HTR-8/SVneo (cell line): ENCODE measurements around the gene COG2.
"Not testable (repeated sequence)": the region's sequence is repeated elsewhere in the genome, so short reads cannot be mapped to it uniquely, and the experiment has no call there.

Experiments used
- DNase-seq: peaks from one replicate; pipeline ENCODE4 v3.0.0; 2011; ENCODE audit warnings: low spot score, mixed read lengths; ENCODE audit not compliant: insufficient read length
- FAIRE-seq: peaks from 2 replicates; lab custom pipeline; 2011; peaks lifted over from hg19 to GRCh38; lab: Jason Lieb, UNC

Gene COG2

GRCh38 chr1:230642263-230642959 lies at the start of gene COG2:
Gene COG2 (plus strand): TSS chr1:230642481. CDS start chr1:230642607, 126 bp downstream.
- DNase-seq: peak; percentile 94
- peak; percentile 92 for FAIRE-seq

- no peak for FAIRE-seq
Observed at GRCh38 chr1:230592848-230593414, 49.4 kb upstream of the COG2 start.

GRCh38 chr1:230594214-230594773 lies 48.0 kb upstream of the COG2 start:
- FAIRE-seq: no peak

More at GRCh38 chr1:230592848-230593414, 49.4 kb upstream of the COG2 start:
- DNase-seq: no peak

GRCh38 chr1:230595181-230595580 lies 47.1 kb upstream of the COG2 start:
- no peak for DNase-seq
- no peak for FAIRE-seq

More at GRCh38 chr1:230594214-230594773, 48.0 kb upstream of the COG2 start:
- DNase-seq: no peak

- DNase-seq (no peak), FAIRE-seq (no peak)
Observed at GRCh38 chr1:230596306-230596705, 46.0 kb upstream of the COG2 start.

GRCh38 chr1:230598745-230599144 lies 43.5 kb upstream of the COG2 start:
- DNase-seq (no peak), FAIRE-seq (no peak)

- DNase-seq: no peak
- no peak for FAIRE-seq
Observed at GRCh38 chr1:230599926-230600656, 42.2 kb upstream of the COG2 start.

- DNase-seq, FAIRE-seq: not testable (repeated sequence)
Observed at GRCh38 chr1:230600657-230601400, 41.5 kb upstream of the COG2 start.

- FAIRE-seq: no peak
- DNase-seq: no peak
Observed at GRCh38 chr1:230609208-230609607, 33.1 kb upstream of the COG2 start.

GRCh38 chr1:230610589-230610988 lies 31.7 kb upstream of the COG2 start:
- DNase-seq (no peak), FAIRE-seq (no peak)

GRCh38 chr1:230611128-230611877 lies 31.0 kb upstream of the COG2 start:
- DNase-seq: no peak
- no peak for FAIRE-seq

- FAIRE-seq: no peak
- no peak for DNase-seq
Observed at GRCh38 chr1:230611878-230612235, 30.4 kb upstream of the COG2 start.

GRCh38 chr1:230612651-230613050 lies 29.6 kb upstream of the COG2 start:
- DNase-seq (no peak), FAIRE-seq (no peak)

- FAIRE-seq (no peak), DNase-seq (no peak)
Observed at GRCh38 chr1:230614121-230614520, 28.2 kb upstream of the COG2 start.

- DNase-seq (no peak), FAIRE-seq (no peak)
Observed at GRCh38 chr1:230618537-230618936, 23.7 kb upstream of the COG2 start.

- FAIRE-seq (no peak), DNase-seq (no peak)
Observed at GRCh38 chr1:230620649-230621323, 21.5 kb upstream of the COG2 start.

GRCh38 chr1:230621324-230622030 lies 20.8 kb upstream of the COG2 start:
- no peak for FAIRE-seq
- no peak for DNase-seq

GRCh38 chr1:230622151-230622550 lies 20.1 kb upstream of the COG2 start:
- DNase-seq: no peak
- no peak for FAIRE-seq
